Measurements from ENCODE around the gene MYLK3.

DNA sequence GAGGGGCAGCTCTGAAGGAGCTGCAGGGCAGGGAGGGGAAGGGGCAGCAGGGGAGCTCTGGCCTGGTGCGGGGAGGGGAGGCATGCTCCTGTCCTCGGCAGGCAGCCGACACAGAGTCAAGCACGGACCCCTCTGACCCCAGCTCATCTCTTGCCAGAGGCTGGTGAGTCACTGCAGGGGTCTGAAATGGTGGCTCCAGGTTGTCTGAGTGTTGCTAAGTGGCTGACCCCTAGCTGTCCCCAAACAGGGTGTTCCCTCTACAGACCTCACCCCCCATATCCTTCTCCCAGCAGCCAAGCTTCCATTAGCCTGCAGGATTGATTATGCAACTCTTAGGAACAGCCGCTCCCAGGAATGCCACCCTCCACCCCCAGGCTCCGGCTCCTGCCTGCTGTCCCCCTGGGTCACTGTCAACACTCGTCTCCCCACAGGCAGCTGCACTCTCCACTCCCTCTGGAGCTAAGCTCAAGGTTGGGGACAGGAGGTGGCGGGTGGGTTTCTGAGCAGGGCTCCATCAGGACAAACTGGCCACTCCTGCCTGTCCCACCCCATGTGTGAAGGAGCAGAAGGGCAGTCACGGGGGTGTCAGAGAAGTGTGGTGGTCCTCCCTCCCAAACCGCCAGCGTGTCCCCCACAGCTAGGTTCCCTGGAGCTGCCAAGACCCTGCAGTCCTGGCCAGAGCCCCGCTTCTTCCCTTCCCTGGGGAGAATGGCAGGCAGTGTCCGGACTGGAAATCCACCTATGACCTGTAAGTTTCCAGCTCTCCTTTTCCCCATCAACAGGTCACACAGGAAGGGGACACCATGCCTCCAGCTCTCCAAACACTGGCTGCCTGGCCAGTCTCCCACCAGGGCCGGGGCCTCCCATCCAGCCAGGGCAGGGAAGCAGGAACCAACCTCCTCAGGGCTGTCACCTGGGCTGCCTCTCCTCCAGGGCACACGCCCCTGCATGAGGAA, 1.0 kb downstream of the MYLK3 start:
- TF ChIP-seq, protein P1, sequence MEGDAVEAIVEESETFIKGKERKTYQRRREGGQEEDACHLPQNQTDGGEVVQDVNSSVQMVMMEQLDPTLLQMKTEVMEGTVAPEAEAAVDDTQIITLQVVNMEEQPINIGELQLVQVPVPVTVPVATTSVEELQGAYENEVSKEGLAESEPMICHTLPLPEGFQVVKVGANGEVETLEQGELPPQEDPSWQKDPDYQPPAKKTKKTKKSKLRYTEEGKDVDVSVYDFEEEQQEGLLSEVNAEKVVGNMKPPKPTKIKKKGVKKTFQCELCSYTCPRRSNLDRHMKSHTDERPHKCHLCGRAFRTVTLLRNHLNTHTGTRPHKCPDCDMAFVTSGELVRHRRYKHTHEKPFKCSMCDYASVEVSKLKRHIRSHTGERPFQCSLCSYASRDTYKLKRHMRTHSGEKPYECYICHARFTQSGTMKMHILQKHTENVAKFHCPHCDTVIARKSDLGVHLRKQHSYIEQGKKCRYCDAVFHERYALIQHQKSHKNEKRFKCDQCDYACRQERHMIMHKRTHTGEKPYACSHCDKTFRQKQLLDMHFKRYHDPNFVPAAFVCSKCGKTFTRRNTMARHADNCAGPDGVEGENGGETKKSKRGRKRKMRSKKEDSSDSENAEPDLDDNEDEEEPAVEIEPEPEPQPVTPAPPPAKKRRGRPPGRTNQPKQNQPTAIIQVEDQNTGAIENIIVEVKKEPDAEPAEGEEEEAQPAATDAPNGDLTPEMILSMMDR (conservative IDR thresholded peaks at IDR 0.05; ENCODE audit: low read depth, low read length), result no peak
- TF ChIP-seq RAD21 (IDR thresholded peaks at IDR 0.05; ENCODE audit: low read length) (no peak), RCOR1 (IDR thresholded peaks at IDR 0.05; ENCODE audit: insufficient replicate concordance, low read length) (no peak)
- TF ChIP-seq, protein P2, sequence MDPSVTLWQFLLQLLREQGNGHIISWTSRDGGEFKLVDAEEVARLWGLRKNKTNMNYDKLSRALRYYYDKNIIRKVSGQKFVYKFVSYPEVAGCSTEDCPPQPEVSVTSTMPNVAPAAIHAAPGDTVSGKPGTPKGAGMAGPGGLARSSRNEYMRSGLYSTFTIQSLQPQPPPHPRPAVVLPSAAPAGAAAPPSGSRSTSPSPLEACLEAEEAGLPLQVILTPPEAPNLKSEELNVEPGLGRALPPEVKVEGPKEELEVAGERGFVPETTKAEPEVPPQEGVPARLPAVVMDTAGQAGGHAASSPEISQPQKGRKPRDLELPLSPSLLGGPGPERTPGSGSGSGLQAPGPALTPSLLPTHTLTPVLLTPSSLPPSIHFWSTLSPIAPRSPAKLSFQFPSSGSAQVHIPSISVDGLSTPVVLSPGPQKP (IDR thresholded peaks at IDR 0.05; ENCODE audit: borderline replicate concordance, low read depth, low read length), result no peak
